Measurements from ENCODE around the gene CIRBP. TPM values are rescaled to one million over a fixed set of nuclear protein-coding genes. Genes with fewer than 3 reads are reported as not detected.

The CIRBP gene
- total and polyA plus RNA-seq, 2 donors (not counting 1 experiment from before 2014, with no cell fraction given) = 104 to 298 TPM

DNA sequence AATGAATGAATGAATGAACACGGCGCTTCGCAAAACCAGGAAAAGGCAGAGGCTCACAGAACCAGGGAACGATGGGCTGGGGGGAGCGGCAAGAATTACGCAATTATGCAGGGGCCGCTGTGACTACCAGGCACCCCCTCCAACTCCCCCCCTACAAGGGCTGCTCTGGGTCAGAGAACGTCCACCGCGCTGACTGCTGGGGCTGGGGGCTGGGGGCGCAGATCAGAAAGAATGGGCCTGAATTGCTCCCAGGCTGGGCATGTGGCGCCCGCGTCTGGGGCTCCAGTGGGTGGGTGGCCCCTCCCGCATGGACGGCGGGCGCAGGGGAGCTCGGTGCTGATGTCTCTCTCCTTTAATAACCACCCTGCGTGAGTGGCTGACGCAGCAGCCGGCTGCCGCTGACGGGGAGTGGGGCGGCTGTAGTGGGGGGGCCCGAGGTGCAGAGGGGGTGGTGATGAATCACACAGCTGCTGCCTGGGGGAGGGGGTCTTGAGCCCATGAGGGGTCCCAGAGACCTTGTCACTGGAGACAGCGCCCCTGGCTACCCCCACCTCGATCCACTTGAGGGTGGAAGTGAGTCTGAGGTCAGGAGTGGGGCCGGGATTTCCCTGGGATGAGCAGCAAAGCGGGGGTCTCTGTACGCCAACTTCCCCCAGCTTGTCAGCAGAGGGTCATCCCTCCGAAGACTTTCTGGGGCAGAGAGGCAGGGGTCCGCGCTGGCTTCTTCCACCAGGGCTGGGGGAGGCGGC lies 1.5 kb upstream of the CIRBP start:
- H3K4me3 ChIP-seq (replicated peaks in 1 of 4; ENCODE audit: control extremely low read depth in 1 of 4, insufficient read depth in 1 of 4, low read depth in 3 of 4, low read length in 4 of 4) = peak overlapping the region; percentile 51 to 61 (median 56)
- H2AFZ ChIP-seq (ENCODE audit: low read length) = no peak overlapping the region
- H3K27me3 ChIP-seq (ENCODE audit: control insufficient read depth, insufficient read depth, low read length) = no peaks in the 10 kb centered on the region
- peaks cover 35% of the 10 kb centered on the region for H3K79me2 ChIP-seq (ENCODE audit: control insufficient read depth, insufficient read depth, low read length)
- H3K9ac ChIP-seq (ENCODE audit: insufficient read depth, low read length) = peak overlapping the region; percentile 77
- H3K4me1 ChIP-seq (ENCODE audit: control insufficient read depth, extremely low read depth, insufficient read depth, low read length) = peaks cover 49% of the 10 kb centered on the region
- DNase-seq (ENCODE audit: low read depth in 2 of 2) = peak in 1 of 2 donors; percentile 58
- H3K9me3 ChIP-seq (ENCODE audit: control insufficient read depth, insufficient read depth, low read depth, low read length) = no peaks in the 10 kb centered on the region
- TF ChIP-seq EZH2 (IDR thresholded peaks at IDR 0.05; ENCODE audit: low read length, missing control alignments) = no peak
- TF ChIP-seq, protein P1, sequence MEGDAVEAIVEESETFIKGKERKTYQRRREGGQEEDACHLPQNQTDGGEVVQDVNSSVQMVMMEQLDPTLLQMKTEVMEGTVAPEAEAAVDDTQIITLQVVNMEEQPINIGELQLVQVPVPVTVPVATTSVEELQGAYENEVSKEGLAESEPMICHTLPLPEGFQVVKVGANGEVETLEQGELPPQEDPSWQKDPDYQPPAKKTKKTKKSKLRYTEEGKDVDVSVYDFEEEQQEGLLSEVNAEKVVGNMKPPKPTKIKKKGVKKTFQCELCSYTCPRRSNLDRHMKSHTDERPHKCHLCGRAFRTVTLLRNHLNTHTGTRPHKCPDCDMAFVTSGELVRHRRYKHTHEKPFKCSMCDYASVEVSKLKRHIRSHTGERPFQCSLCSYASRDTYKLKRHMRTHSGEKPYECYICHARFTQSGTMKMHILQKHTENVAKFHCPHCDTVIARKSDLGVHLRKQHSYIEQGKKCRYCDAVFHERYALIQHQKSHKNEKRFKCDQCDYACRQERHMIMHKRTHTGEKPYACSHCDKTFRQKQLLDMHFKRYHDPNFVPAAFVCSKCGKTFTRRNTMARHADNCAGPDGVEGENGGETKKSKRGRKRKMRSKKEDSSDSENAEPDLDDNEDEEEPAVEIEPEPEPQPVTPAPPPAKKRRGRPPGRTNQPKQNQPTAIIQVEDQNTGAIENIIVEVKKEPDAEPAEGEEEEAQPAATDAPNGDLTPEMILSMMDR (conservative IDR thresholded peaks at IDR 0.05 in 1 of 2, IDR thresholded peaks at IDR 0.05 in 1 of 2; ENCODE audit: low read depth in 1 of 2, low read length in 2 of 2) = no peak
- peak overlapping the region; percentile 96 for H3K27ac ChIP-seq (ENCODE audit: insufficient read depth, low read length)
- peak overlapping the region; percentile 96 for H3K4me2 ChIP-seq (ENCODE audit: extremely low read depth, insufficient read depth, low read length)
- H4K20me1 ChIP-seq (ENCODE audit: control insufficient read depth, extremely low read depth, insufficient read depth, low read length) = no peaks in the 10 kb centered on the region
- H3K36me3 ChIP-seq (ENCODE audit: control insufficient read depth, insufficient read depth, low read length) = peaks cover 14% of the 10 kb centered on the region

DNA sequence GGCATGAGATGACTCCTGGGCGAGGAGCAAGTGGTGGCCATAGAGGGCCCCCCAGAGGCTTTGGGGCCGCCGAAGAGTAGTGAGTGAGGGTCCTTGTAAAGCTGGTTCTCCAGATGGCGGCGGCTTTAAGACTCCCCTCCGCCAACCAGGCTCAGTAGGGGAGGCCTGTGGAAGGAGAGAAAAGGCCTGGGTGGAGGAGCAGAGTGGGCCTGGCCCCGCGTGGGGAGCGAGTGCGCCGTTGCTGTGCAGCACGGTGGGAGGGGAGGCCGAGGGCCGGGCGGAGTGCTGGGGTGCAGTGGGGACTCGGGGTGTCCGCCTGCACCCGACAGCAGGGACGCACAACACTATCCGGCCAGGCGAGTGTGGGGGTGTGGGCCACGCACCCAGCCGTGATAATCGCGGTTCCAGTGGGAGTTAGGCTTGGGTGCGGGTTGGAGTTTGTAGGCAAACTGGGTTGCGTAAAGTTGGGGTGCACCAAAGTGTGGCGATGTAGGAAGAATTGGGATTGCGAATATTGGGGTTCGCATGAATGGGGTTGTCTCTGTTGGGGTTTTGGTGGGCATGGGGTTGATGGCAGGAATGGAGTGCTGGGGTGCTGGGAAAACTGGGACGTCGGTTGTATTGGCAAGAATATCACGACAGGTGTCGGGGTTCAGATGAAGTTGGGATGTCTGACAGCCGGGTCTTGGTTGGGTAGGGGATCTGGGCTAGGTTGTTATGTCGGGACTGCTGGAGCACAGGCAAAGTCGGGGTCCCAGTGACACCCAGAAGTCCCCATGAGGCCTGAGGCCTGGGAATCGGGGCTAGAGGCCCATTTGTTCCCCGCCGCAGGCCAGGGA lies 687 bp upstream of the CIRBP start:
- Histone ChIP-seq H2AFZ (ENCODE audit: low read length) (no peak overlapping the region), H3K4me1 (ENCODE audit: control insufficient read depth, extremely low read depth, insufficient read depth, low read length) (peaks cover 42% of the 10 kb centered on the region)
- no peak for TF ChIP-seq EZH2 (IDR thresholded peaks at IDR 0.05; ENCODE audit: low read length, missing control alignments)
- TF ChIP-seq, protein P1 (conservative IDR thresholded peaks at IDR 0.05 in 1 of 2, IDR thresholded peaks at IDR 0.05 in 1 of 2; ENCODE audit: low read depth in 1 of 2, low read length in 2 of 2) = no peak

More for the DNA sequence above, 687 bp upstream of the CIRBP start:
- Histone ChIP-seq H4K20me1 (ENCODE audit: control insufficient read depth, extremely low read depth, insufficient read depth, low read length) (no peaks in the 10 kb centered on the region), H3K27me3 (ENCODE audit: control insufficient read depth, insufficient read depth, low read length) (no peaks in the 10 kb centered on the region), H3K9ac (ENCODE audit: insufficient read depth, low read length) (no peak overlapping the region), H3K4me2 (ENCODE audit: extremely low read depth, insufficient read depth, low read length) (no peak overlapping the region), H3K4me3 (replicated peaks in 1 of 4; ENCODE audit: control extremely low read depth in 1 of 4, insufficient read depth in 1 of 4, low read depth in 3 of 4, low read length in 4 of 4) (peak overlapping the region in 1 of 4 experiments; percentile 6), H3K36me3 (ENCODE audit: control insufficient read depth, insufficient read depth, low read length) (peaks cover 20% of the 10 kb centered on the region), H3K79me2 (ENCODE audit: control insufficient read depth, insufficient read depth, low read length) (peaks cover 43% of the 10 kb centered on the region), H3K27ac (ENCODE audit: insufficient read depth, low read length) (peak overlapping the region; percentile 37), H3K9me3 (ENCODE audit: control insufficient read depth, insufficient read depth, low read depth, low read length) (no peaks in the 10 kb centered on the region)
- DNase-seq (ENCODE audit: low read depth in 2 of 2) = no peak
